G401 (cell line): ENCODE results near the gene HSD17B1. TPM values are rescaled to one million over a fixed set of nuclear protein-coding genes. Genes with fewer than 3 reads are reported as not detected.
A peak's percentile ranks its signal among the peaks of the same experiment; 100 is the strongest.
"Not testable (repeated sequence)": the region's sequence is repeated elsewhere in the genome, so short reads cannot be mapped to it uniquely, and the experiment has no call there.

Experiments used
- DNase-seq: peaks from one replicate; pipeline ENCODE4 v3.0.0-alpha.2; 2015; ENCODE audit warnings: low spot score
- in situ Hi-C: cut with HindIII; loops from 2 replicates; pipeline ENCODE4 v1.10.0; 2016; ENCODE audit warnings: low sequenced_read_pairs, mixed read lengths
- total RNA-seq: library from RNA; depleted of rRNA; stranded (reverse); fragments of >200 nt; shearing (Covaris generic); gene quantifications from 2 replicates; pipeline ENCODE4 v1.2.3, GENCODE V29; 2014

The HSD17B1 gene
- total RNA-seq, 1 experiment from 2014 or later: 3.5 TPM

DNA sequence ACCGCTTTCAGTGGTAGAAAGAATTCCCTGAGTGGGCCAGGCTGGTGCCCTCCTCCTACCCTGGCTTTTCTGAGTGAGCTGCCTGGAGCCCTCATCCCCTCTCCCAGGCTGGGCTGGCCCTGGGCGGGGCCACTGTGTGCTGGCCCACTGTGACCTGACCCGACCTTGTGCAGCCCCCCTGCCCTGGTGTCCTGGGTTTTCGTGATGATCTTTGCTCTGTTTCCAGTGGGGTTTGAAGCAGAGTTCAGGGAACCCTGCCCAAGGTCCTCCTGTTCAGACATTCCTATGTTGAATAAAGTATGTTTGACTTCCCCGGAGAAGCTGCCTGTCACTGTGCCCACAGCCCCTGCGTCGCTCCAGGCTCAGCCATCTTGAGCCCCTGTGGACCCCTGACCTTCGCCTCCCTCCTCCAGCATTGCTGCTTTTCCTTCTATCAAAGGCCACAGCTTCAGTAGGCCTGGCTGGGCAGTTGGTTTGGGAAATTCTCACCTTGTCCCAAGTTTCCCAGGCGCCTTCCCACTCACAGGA is 30.4 kb upstream of the HSD17B1 start:
- DNase-seq: no peak
- in situ Hi-C loops: loop anchor here (5.0 kb wide), 1 partner anchor 100 kb away; the partner anchor contains the start of gene CAVIN1

DNA sequence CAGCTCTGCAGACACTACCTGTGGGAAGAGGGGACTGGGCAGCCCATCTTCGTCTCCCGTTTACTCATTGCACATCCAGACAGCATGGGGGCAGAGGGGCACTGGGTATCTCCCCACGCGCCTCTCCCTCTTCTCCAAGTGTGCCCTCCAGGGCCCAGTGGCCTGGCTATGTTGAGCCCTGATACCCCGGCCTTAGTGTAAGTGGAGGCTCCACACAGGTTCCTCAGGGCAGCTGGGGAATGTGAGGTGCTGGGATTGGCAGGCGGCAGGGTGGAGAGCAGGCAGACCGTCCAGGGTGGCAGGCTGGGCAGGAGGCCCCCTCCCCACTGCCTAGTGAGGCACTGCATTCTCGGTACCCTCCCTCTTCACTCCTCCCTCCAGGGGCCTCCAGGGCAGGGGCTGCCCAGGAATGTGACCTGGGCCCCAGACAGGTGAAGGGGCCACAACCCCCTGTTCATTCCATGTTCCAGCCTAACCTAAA is 29.9 kb upstream of the HSD17B1 start:
- DNase-seq: no peak
- in situ Hi-C loops: loop anchor here (5.0 kb wide), 1 partner anchor 101 kb away; the partner anchor contains the start of gene CAVIN1

DNA sequence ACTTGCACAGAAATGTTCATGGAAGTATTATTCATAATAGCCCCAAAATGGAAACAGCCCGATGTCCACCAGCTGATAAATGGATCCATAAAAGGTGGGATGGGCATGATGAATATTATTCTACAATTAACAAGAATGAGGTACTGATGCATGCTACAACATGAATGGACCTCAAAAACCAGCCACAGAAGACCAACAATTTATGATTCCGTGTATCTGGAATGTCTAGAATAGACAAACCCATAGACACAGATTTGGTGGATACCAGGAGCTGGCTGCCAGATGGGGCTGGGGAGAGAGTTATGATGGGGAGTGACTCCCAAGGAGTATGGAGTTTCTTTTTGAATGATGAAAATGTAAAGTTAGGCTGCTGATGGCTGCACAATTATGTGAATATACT is 27.5 kb upstream of the HSD17B1 start:
- no peak for DNase-seq
- in situ Hi-C loops: no loop called here

DNA sequence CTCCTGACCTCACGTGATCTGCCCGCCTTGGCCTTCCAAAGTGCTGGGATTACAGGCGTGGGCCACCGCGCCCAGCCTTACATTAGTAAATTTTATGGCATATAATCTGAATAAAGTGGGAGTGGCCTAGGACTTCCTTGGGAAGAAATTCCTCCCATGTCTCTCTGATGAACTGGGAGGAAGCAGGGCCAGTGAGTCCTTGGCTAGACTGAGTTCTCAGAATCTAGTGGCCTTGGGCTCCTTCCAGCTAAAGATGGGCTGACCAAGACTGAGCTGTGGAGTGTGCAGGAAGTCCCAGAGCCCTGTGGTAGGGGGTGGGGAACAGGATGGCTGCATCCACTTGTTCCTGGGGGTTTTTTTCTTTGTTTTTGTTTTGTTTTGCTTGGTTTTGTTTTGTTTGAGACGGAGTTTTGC is 26.7 kb upstream of the HSD17B1 start:
- in situ Hi-C loops: no loop called here
- DNase-seq: no peak

DNA sequence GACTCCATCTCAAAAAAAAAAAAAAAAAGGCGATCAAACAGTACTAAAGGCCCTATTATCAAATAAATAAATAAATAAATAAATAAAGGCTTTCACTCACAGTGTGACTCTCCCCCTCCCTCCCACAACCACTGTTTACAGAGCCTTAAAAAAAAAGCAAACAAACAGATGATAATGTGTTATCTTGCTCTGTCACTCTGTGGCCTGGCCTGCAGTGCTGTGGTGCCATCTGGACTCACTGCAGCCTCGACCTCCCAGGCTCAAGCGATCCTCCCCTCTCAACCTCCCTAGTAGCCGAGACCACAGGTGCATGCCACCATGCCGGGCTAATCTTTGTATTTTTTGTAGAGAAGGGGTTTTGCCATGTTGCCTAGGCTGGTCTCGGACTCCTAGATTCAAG is 24.8 kb upstream of the HSD17B1 start:
- in situ Hi-C loops: no loop called here
- no peak for DNase-seq

DNA sequence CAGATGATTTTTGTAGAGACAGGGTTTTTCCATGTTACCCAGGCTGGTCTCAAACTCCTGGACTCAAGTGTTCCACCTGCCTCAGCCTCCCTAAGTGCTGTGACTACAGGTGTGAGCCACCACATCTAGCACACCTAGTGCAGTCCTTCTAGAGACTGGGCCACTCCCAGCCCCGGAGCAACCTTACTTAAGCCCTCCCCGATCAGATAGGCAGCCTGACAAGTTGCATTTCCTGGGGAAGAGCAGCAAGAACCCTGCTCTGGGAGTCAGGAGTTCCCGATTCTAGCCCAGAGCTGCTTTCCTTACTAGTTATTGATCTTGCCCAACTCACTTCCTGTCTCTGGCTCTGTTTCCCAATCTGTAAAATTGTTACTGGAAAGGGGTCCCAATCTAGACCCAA is 23.7 kb upstream of the HSD17B1 start:
- in situ Hi-C loops: no loop called here
- DNase-seq: no peak

DNA sequence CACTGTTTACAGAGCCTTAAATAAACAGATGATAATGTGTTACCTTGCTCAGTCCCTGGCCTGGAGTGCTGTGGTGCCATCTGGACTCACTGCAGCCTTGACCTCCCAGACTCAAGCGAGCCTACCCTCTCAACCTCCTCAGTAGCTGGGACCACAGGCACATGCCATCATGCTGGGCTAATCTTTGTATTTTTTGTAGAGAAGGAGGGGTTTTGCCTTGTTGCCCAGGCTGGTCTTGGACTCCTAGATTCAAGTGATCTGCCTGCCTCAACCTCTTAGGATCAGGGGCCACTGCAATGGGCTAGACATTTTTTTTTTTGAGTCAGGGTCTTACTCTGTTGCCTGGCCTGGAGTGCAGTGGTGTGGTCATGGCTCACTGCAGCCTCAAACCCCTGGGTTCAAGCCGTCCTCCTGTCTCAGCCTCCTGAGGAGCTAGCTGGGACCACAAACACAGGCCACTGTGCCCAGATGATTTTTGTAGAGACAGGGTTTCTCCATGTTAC is 21.7 kb upstream of the HSD17B1 start:
- no peak for DNase-seq
- in situ Hi-C loops: loop anchor here (10.0 kb wide), 1 partner anchor 154 kb away; the partner anchor contains the start of genes CCR10 and CNTNAP1

DNA sequence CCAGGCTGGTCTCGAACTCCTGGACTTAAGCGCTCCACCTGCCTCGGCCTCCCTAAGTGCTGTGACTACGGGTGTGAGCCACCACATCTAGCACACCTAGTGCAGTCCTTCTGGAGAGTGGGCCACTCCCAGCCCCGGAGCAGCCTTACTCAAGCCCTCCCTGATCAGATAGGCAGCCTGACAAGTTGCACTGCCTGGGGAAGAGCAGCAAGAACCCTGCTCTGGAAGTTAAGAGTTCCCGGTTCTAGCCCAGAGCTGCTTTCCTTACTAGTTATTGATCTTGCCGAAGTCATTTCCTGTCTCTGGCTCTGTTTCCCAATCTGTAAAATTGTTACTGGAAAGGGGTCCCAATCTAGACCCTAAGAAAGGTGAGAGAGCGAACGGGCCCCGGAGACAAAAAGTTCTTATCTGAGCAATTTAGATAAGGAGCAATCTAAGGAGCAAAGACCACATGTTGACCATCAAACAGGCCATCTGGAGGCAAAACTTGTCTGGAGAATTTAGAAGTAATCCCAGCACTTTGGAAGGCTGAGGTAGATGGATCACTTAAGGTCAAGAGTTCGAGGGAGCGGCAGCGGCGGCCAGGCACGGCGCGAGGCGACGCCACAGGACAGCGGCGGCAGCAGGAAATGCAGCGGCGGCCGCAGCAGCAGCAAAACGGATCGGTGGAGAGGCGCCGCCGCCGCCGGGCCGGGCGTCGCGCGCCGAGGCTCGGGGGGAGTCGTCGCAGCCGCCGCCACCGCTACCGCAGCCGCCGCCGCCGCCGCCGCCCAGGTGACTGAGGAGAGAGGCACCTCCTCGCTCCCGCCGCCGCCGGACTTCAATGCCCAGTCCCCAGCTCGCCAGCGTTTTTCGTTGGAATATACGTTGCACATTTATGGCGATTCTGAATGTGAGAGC is 21.0 kb upstream of the HSD17B1 start:
- in situ Hi-C loops: loop anchor here (10.0 kb wide), 1 partner anchor 153 kb away; the partner anchor contains the start of genes CCR10 and CNTNAP1
- DNase-seq: peak; percentile 54

DNA sequence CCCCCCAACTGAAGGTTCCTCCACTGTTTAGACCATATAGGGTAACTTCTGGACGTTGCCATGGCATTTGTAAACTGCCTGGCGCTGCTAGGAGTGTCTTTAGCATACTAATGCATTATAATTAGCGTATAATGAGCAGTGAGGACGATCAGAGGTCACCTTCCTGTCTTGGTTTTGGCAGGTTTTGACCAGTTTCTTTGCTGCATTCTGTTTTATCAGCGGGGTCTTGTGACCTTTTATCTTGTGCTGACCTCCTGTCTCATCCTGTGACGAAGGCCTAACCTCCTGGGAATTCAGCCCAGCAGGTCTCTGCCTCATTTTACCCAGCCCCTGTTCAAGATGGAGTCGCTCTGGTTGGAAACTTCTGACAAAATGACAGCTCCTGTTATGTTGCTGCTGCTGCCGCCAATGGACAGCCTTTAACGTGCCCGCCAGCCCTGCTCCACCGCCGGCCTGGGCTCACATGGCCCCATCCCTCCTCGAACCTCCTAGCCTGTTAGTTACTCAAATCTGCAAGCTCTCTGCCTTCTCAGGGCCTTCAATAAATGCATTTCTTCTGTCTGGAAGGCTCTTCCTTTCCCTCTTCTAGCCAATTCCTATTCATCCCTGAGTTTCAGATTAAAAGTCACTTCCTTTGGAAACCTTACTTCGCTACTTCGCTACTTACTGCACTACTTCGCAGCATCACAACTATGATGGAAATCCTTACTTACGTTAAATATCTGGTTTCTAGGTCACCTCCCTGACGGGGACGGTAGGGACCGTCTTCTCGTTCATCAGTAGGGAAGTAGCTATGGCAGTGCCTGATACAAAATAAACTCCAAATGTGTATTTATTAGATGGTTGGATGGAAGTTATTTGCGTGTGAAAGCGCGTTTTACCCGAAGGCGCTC is 17.3 kb upstream of the HSD17B1 start:
- in situ Hi-C loops: loop anchor here (10.0 kb wide), 1 partner anchor 149 kb away; the partner anchor contains the start of genes CCR10 and CNTNAP1
- DNase-seq: no peak

DNA sequence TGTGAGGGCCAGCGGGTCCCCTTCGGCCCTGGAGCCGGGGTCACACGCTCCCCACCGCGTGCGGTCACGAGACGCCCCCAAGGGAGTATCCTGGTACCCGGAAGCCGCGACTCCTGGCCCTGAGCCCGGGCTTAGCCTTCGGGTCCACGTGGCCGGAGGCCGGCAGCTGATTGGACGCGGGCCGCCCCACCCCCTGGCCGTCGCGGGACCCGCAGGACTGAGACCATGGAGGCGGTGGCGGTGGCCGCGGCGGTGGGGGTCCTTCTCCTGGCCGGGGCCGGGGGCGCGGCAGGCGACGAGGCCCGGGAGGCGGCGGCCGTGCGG is 16.7 kb upstream of the HSD17B1 start, which contains the start of gene NAGLU:
Gene NAGLU, plus strand, starts transcription at position 194 of the 324 bp plus-strand sequence. Its CDS starts 32 bp downstream, at position 226.
- DNase-seq: peak; percentile 80
- in situ Hi-C loops: loop anchor here (10.0 kb wide), 1 partner anchor 149 kb away; the partner anchor contains the start of genes CCR10 and CNTNAP1

DNA sequence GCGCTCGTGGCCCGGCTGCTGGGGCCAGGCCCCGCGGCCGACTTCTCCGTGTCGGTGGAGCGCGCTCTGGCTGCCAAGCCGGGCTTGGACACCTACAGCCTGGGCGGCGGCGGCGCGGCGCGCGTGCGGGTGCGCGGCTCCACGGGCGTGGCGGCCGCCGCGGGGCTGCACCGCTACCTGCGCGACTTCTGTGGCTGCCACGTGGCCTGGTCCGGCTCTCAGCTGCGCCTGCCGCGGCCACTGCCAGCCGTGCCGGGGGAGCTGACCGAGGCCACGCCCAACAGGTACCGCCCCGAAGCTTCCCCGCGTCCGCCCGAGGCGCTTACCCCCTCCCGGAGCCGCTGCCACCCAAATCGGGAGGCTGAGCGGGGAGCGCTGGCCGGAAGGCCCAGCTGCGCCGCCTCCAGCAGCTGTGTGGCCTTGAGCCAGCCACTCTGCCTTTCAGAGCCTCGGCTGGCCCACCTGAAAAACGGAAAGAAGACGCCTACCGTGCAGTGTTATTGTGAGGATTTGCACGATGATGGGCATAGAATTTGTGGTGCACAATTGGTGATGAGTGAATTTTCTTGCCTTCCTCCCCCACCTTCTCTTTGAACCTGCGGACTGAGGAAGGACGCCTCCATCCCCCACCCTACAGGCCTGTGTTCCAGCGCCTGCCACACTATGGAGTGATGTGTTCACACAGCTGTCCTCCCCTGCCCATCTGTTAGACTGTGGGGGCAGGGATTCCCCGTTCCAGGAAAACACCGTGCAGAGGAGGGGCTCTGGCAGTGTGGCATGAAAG is 16.2 kb upstream of the HSD17B1 start:
- DNase-seq: peak; percentile 77
- in situ Hi-C loops: loop anchor here (10.0 kb wide), 1 partner anchor 148 kb away; the partner anchor contains the start of genes CCR10 and CNTNAP1

DNA sequence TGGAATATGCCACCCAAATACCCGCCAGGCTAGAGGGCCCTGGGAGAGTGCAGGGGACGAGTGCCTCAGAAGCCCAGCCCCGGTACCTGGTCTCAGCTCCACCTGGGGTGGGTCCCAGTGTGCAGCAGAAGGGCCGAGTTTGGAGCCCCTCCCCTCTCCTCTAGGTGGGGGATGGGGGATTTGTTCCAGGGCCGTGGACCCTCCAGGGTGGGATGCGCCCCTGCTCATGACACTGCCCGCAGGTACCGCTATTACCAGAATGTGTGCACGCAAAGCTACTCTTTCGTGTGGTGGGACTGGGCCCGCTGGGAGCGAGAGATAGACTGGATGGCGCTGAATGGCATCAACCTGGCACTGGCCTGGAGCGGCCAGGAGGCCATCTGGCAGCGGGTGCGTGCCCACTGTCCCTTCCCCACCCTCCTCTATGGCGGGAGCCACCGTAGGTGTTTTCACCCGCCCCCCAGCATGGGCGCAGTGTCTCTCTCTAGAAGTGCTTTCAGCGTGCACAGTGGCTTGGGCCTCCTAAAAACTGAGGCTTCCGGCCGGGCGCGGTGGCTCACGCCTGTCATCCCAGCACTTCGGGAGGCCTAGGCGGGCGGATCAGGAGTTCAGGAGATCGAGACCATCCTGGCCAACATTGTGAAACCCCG is 15.4 kb upstream of the HSD17B1 start:
- no peak for DNase-seq
- in situ Hi-C loops: loop anchor here (10.0 kb wide), 1 partner anchor 148 kb away; the partner anchor contains the start of genes CCR10 and CNTNAP1

DNA sequence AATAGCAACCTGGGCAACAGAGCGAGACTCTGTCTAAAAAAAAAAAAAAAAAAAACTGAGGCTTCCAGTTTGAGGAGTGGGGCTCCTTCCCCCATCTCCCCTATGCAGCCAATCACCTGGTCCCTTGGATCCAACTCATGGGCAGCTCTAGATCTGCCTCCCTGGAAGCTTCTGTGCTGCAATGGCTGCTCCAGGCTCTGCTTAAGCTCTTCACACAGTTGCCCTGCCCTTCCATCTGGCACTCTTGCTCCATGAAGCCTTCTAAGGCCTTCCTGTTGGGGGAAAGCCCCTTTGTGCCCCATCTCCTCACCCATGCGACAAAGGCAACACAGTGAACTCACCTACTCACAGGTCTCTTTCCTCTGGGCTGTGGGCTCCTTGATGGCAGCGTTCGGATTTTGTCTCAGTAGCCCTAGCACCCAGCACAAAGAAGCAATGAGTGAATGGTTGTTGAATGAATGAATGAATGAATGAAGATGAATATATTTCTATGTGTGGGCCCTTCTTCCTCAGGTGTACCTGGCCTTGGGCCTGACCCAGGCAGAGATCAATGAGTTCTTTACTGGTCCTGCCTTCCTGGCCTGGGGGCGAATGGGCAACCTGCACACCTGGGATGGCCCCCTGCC is 14.8 kb upstream of the HSD17B1 start:
- in situ Hi-C loops: loop anchor here (10.0 kb wide), 1 partner anchor 147 kb away; the partner anchor contains the start of genes CCR10 and CNTNAP1
- DNase-seq: no peak

DNA sequence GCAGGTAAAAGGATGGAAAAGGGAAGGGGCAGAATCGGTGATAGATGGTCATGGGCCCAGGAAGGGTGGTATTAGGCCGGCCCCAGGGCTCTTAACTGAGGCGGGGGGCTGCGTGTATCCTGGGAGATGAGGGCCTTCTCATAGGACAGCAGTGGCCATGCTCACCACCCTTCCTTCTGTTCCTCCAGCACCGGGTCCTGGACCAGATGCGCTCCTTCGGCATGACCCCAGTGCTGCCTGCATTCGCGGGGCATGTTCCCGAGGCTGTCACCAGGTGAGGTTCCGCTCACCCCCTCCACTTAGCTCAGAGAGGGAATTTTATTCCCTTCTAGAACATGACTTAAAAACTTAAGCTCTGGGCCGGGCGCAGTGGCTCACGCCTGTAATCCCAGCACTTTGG is 14.2 kb upstream of the HSD17B1 start:
- no peak for DNase-seq
- in situ Hi-C loops: loop anchor here (10.0 kb wide), 1 partner anchor 146 kb away; the partner anchor contains the start of genes CCR10 and CNTNAP1

DNA sequence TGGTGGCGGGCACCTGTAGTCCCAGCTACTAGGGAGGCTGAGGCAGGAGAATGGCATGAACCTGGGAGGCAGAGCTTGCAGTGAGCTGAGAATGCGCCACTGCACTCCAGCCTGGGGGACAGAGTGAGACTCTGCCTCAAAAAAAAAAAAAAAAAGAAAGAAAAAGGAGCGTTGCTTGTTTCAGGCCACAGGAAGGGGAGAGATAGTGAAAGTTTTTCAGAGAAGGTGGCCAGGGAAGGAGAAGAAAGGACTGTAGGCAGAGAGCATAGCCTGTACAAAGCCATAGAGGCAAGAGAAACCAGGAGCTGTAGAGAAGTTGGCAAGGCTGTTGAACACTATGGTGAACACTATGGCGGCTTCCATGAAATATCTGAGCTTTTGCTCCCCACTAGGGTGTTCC is 12.2 kb upstream of the HSD17B1 start:
- DNase-seq, in situ Hi-C loops: not testable (repeated sequence)

DNA sequence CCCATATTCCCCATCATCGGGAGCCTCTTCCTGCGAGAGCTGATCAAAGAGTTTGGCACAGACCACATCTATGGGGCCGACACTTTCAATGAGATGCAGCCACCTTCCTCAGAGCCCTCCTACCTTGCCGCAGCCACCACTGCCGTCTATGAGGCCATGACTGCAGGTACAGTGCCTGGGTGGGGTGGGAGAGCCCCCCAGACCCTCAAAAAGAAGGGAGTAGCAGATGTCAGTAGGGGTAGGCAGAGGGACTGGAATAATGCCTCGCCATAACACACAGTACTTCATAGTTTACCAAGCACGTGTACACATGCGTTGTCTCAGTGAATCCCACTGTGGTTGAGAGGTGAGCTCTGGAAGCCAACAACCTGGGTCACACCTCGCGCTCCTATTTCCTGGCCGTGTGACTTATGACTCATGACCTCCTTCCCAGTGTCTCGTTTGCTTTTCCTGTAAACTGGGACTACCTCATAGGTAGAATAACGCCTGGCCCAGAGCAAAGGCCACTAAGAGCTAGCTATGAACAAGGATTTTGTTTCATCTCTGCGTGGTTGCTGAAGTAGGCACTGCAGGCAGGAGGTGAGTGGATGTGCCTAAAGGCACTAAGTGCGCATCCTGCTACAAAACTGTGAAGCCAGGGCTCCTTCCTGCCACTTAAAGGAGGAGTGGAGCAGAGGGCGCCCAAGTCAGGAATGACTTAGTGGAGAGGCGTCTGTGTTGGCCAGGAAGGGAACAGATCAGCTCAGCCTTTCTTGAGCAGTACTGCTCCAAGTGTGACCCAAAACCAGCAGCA is 11.5 kb upstream of the HSD17B1 start:
- in situ Hi-C loops: no loop called here
- DNase-seq: no peak
